ENCODE results near the gene CYP27C1. TPM values are rescaled to one million over a fixed set of nuclear protein-coding genes. Genes with fewer than 3 reads are reported as not detected.

CYP27C1 gene
- total and polyA plus RNA-seq, 2 of the 13 experiments (the other 11 are each of a cell fraction or from before 2014, with no cell fraction given) = not detected

- no peak for FAIRE-seq
- Histone ChIP-seq H3K27me3 (ENCODE audit: control insufficient read depth in 1 of 2, insufficient read depth in 2 of 2, low read length in 2 of 2) (peaks cover 0 to 45% of the 10 kb centered on the region in 2 experiments; a peak in 4 of 5 replicates), H3K79me2 (ENCODE audit: insufficient read depth, low read length) (no peaks in the 10 kb centered on the region), H3K4me3 (replicated peaks in 1 of 3; ENCODE audit: insufficient read depth in 1 of 3, low read depth in 2 of 3, low read length in 3 of 3) (no peak overlapping the region), H4K20me1 (ENCODE audit: insufficient read depth, low read length) (no peaks in the 10 kb centered on the region), H3K9me3 (ENCODE audit: low read length) (no peaks in the 10 kb centered on the region), H3K9ac (ENCODE audit: insufficient read depth, low read depth, low read length) (no peak overlapping the region), H2AFZ (ENCODE audit: low read length) (no peak overlapping the region), H3K4me2 (ENCODE audit: low read depth, low read length) (no peak overlapping the region), H3K36me3 (replicated peaks in 1 of 2; ENCODE audit: control insufficient read depth in 1 of 2, insufficient read depth in 2 of 2, low read length in 2 of 2) (no peaks in the 10 kb centered on the region), H3K27ac (ENCODE audit: extremely low read length, insufficient read depth, low read length) (no peak overlapping the region), H3K4me1 (ENCODE audit: insufficient read depth, low read length) (no peaks in the 10 kb centered on the region)
- 33% methylated on average over 13 of the region's 13 CpGs for WGBS (ENCODE audit: low lambda C conversion rate)
- no peak for DNase-seq (ENCODE audit: low spot score)
- CTCF ChIA-PET (ENCODE audit: low intra/inter-chr PET ratio, low total read pairs) = no interaction called here
- TF ChIP-seq, protein P1, sequence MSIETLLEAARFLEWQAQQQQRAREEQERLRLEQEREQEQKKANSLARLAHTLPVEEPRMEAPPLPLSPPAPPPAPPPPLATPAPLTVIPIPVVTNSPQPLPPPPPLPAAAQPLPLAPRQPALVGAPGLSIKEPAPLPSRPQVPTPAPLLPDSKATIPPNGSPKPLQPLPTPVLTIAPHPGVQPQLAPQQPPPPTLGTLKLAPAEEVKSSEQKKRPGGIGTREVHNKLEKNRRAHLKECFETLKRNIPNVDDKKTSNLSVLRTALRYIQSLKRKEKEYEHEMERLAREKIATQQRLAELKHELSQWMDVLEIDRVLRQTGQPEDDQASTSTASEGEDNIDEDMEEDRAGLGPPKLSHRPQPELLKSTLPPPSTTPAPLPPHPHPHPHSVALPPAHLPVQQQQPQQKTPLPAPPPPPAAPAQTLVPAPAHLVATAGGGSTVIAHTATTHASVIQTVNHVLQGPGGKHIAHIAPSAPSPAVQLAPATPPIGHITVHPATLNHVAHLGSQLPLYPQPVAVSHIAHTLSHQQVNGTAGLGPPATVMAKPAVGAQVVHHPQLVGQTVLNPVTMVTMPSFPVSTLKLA (IDR thresholded peaks at IDR 0.05) = peak; percentile 99
- no peak for TF ChIP-seq DR1 (CRISPR knock-in tag; IDR thresholded peaks at IDR 0.05)
- intact Hi-C loops (cut with micrococcal nuclease; ENCODE audit: unreplicated experiment) (no loop called here), in situ Hi-C loops (cut with HindIII; ENCODE audit: extremely low pct_ligation_motif_present, low pct_unique_long_range_greater_than_20kb) (no loop called here)
- BruUV-seq (replicated peaks) = no TSS peak
- POLR2A ChIA-PET = no interaction called here
- peak; percentile 32; the same call in 2 of the 3 replicates for ATAC-seq
Observed at GRCh38 chr2:127175041-127175721, 44.9 kb downstream of the CYP27C1 start.

- no peak overlapping the region for H3K4me3 ChIP-seq (replicated peaks in 1 of 3; ENCODE audit: insufficient read depth in 1 of 3, low read depth in 2 of 3, low read length in 3 of 3)
- H3K9ac ChIP-seq (ENCODE audit: insufficient read depth, low read depth, low read length) = no peak overlapping the region
- in situ Hi-C loops (cut with HindIII; ENCODE audit: extremely low pct_ligation_motif_present, low pct_unique_long_range_greater_than_20kb) (no loop called here), intact Hi-C loops (cut with micrococcal nuclease; ENCODE audit: unreplicated experiment) (no loop called here)
- DNase-seq (ENCODE audit: low spot score) (no peak), FAIRE-seq (no peak), ATAC-seq (no peak)
- no peak overlapping the region for H3K27ac ChIP-seq (ENCODE audit: extremely low read length, insufficient read depth, low read length)
- ChIA-PET CTCF (ENCODE audit: low intra/inter-chr PET ratio, low total read pairs) (no interaction called here), POLR2A (no interaction called here)
- no peaks in the 10 kb centered on the region for H3K79me2 ChIP-seq (ENCODE audit: insufficient read depth, low read length)
- no peak overlapping the region for H2AFZ ChIP-seq (ENCODE audit: low read length)
- WGBS (ENCODE audit: low lambda C conversion rate) = 53% methylated on average over 6 of the region's 6 CpGs
- no peaks in the 10 kb centered on the region for H3K9me3 ChIP-seq (ENCODE audit: low read length)
- no peaks in the 10 kb centered on the region for H4K20me1 ChIP-seq (ENCODE audit: insufficient read depth, low read length)
- H3K4me2 ChIP-seq (ENCODE audit: low read depth, low read length) = no peak overlapping the region
- peaks cover 0 to 45% of the 10 kb centered on the region in 2 experiments; a peak in 4 of 5 replicates for H3K27me3 ChIP-seq (ENCODE audit: control insufficient read depth in 1 of 2, insufficient read depth in 2 of 2, low read length in 2 of 2)
- BruUV-seq (replicated peaks) = no TSS peak
- H3K4me1 ChIP-seq (ENCODE audit: insufficient read depth, low read length) = no peaks in the 10 kb centered on the region
- no peaks in the 10 kb centered on the region for H3K36me3 ChIP-seq (replicated peaks in 1 of 2; ENCODE audit: control insufficient read depth in 1 of 2, insufficient read depth in 2 of 2, low read length in 2 of 2)
- TF ChIP-seq SATB2 (CRISPR knock-in tag; IDR thresholded peaks at IDR 0.05) (no peak), KDM5B (CRISPR knock-in tag; IDR thresholded peaks at IDR 0.05; ENCODE audit: borderline replicate concordance) (no peak), SSRP1 (CRISPR knock-in tag; IDR thresholded peaks at IDR 0.05) (no peak), HOXA7 (CRISPR knock-in tag; IDR thresholded peaks at IDR 0.05) (no peak), ZNF143 (CRISPR knock-in tag; IDR thresholded peaks at IDR 0.05) (no peak), ZNF224 (CRISPR knock-in tag; IDR thresholded peaks at IDR 0.05) (no peak), IRX3 (CRISPR knock-in tag; IDR thresholded peaks at IDR 0.05; ENCODE audit: borderline replicate concordance, low read depth) (no peak), JARID2 (CRISPR knock-in tag; IDR thresholded peaks at IDR 0.05; ENCODE audit: insufficient replicate concordance) (no peak), SOX6 (IDR thresholded peaks at IDR 0.05) (no peak), SOX6 (CRISPR knock-in tag; IDR thresholded peaks at IDR 0.05) (no peak), DDIT3 (CRISPR knock-in tag; IDR thresholded peaks at IDR 0.05) (no peak), ZNF121 (CRISPR knock-in tag; IDR thresholded peaks at IDR 0.05) (no peak), KLF16 (CRISPR knock-in tag; IDR thresholded peaks at IDR 0.05) (no peak), ZMAT5 (CRISPR knock-in tag; IDR thresholded peaks at IDR 0.05; ENCODE audit: borderline replicate concordance, low read depth) (no peak)
- TF ChIP-seq, protein P2, sequence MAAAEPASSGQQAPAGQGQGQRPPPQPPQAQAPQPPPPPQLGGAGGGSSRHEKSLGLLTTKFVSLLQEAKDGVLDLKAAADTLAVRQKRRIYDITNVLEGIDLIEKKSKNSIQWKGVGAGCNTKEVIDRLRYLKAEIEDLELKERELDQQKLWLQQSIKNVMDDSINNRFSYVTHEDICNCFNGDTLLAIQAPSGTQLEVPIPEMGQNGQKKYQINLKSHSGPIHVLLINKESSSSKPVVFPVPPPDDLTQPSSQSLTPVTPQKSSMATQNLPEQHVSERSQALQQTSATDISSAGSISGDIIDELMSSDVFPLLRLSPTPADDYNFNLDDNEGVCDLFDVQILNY (CRISPR knock-in tag; conservative IDR thresholded peaks at IDR 0.05) = no peak
Observed at GRCh38 chr2:127174640-127175039, 45.5 kb downstream of the CYP27C1 start.

All from HepG2 (cell line).